ENCODE data around the gene HOXB13. TPM values are rescaled to one million over a fixed set of nuclear protein-coding genes. Genes with fewer than 3 reads are reported as not detected.

HOXB13 gene
- total RNA-seq, 2 donors from 2014 or later, result 39.4 to 88.0 TPM

DNA sequence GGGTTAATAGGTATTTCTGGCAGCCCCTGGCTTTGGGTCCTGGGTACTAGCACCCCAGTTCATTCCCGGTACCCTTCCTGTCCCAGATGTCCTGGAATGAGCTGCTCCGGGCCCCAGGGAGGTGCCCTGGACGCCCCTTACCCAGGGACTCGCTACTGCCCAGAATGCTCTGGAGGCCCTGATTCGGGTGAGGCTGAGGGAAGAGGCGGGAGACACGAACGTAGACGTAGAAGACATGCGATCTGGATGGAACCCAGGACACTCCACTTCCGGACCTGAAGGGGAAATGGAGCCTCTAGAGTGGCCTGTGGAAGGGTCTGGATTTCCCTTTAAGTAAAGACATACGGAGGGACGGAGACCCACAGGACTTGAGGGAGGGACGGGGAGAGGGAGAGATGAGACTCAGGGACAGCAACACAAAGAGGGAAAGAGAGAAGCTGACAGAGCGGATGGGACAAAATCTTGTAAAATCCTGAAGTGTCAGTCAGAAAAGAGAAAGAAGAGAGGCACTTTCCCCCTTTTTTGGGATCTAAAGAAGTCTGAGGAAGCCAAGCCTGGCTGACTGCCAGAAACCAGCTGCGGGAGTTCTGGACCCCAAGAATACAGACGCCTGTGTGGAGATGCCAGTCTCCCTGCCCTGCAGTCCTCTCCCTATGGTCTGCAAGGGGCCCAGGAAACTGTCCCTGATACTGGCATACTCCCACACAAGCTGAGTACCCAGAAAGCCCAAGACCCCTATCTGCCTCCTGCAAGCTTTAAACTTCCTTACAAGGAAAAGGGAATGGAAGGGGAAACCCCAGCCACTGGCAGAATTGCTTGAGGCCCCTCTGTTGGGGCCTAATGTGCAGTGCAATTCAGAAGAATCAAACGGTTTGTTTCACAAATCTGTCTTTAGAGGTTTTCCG is 1.0 kb upstream of the HOXB13 start:
- intact Hi-C loops (cut with DNase I, micrococcal nuclease), result loop anchor here in 1 of 2 donors (5.0 kb wide), 1 partner anchor 63 kb away; no protein-coding TSS in a partner anchor
- DNase-seq, result peak; percentile 48
- peak; percentile 31 for ATAC-seq

GRCh38 chr17:48727415-48728175 is 955 bp downstream of the HOXB13 start:
- no peak for DNase-seq
- intact Hi-C loops (cut with DNase I, micrococcal nuclease), result loop anchor here in 1 of 2 donors (5.0 kb wide), 1 partner anchor 65 kb away; no protein-coding TSS in a partner anchor
- peak; percentile 14 for ATAC-seq

DNA sequence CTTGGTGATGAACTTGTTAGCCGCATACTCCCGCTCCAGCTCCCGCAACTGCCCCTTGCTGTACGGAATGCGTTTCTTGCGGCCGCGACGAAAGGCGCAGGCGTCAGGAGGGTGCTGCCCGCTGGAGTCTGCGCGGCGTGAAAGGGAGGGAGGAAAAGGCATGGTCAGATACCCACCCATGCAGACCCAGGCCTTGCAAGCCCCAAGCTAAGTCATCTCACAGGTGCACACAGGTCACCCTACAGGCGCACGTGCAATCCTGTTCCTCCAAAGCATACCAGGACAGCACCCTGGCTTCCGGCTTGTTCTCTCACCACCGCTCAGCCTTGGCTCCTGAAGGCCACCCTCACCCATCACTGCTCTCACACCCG is 1.6 kb downstream of the HOXB13 start:
- intact Hi-C loops (cut with DNase I, micrococcal nuclease), result loop anchor here in 1 of 2 donors (5.0 kb wide), 1 partner anchor 65 kb away; no protein-coding TSS in a partner anchor
- DNase-seq, result peak; percentile 38 to 65
- peak; percentile 11 for ATAC-seq

DNA sequence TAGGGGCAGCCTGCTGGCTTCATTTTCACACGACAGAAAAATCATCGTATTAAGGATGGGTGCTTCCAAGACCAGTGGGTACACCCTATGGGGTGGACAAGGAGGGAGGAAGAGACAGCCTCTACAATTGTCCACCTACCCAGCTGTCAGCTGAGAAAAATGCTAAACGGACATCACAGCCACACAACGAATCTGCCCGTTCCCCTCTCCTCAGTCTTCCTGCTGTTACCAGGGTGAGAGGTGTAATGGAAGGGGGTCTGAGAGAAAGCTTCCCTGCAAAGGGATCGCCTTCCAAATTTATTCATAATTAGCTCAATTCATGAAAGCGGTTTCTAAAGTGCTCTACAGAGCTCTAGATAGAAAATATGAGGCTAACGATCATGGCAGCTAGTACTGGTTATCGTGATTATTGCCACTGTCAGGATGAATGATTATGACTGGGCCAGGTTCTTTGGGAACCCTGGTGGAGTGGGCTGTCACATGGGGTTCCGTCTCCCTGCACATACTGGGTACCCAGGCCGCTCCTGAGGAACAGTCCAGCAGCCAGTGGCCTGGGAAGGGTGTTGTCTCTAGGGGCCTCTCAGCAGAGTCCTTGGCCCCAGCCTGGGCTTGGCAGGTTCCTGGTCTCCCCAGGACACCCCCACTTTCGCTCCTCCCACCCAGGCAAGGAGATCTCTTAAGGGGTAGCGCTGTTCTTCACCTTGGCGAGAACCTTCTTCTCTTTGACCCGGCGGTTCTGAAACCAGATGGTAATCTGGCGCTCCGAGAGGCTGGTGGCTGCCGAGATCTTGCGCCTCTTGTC is 2.2 kb downstream of the HOXB13 start:
- DNase-seq, result peak in 1 of 2 donors; percentile 66
- intact Hi-C loops (cut with DNase I, micrococcal nuclease), result loop anchor here in 1 of 2 donors (5.0 kb wide), 1 partner anchor 66 kb away; no protein-coding TSS in a partner anchor
- no peak for ATAC-seq

DNA sequence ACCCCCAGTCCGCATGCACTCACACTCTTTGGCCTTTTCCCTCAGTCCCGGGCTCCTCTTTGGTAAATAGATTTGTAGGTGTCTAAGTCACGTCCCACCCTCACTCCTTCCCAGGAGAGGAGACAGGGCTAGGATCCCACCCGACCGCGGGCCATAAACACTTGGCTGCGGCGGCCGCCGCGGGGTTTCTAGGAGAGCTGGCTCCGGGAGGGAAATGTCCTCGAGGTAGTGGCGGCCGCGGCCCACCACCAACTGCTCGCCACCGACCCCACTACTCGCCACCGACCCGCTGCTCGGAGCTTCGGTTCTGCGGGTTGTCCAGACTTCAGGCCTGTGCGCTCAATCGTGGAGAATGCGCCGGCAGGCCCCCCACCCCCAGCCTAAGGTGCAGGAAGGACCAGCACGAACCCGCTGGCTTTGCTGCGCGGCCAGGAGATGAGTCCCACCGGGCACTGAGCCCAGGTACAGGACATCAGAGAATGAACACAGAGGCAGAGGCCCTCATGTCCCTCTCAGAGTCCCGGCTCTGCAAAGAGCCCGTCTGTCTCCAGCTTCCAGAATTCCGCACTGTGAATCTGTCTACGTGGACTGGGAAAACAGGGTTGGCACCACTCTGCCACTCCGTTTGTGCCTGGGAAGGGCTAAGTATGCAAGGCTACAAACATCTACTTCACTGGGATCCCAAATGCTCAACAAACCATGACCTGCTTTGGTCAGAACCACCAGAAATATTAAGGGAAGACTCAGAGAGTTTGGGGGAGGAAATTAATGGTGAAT is 3.1 kb downstream of the HOXB13 start:
- DNase-seq (no peak), ATAC-seq (no peak)
- intact Hi-C loops (cut with DNase I, micrococcal nuclease), result loop anchor here in 1 of 2 donors (5.0 kb wide), 1 partner anchor 67 kb away; no protein-coding TSS in a partner anchor

DNA sequence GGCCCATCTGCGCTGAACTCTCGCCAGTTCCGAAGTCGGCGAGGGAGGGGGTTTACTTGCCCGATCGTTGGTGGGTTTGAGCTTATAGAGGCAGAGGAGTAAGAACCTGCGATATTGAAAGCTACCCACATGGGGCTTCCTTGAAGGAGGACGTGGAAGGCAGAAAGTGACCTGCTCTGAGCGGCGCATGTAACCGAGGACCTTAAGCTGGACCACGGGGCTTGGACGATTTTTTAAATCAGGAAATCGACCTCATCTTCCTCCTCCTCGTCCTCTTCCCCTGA is 3.6 kb downstream of the HOXB13 start:
- intact Hi-C loops (cut with DNase I, micrococcal nuclease), result loop anchor here in 1 of 2 donors (5.0 kb wide), 1 partner anchor 67 kb away; no protein-coding TSS in a partner anchor
- no peak for ATAC-seq
- no peak for DNase-seq

DNA sequence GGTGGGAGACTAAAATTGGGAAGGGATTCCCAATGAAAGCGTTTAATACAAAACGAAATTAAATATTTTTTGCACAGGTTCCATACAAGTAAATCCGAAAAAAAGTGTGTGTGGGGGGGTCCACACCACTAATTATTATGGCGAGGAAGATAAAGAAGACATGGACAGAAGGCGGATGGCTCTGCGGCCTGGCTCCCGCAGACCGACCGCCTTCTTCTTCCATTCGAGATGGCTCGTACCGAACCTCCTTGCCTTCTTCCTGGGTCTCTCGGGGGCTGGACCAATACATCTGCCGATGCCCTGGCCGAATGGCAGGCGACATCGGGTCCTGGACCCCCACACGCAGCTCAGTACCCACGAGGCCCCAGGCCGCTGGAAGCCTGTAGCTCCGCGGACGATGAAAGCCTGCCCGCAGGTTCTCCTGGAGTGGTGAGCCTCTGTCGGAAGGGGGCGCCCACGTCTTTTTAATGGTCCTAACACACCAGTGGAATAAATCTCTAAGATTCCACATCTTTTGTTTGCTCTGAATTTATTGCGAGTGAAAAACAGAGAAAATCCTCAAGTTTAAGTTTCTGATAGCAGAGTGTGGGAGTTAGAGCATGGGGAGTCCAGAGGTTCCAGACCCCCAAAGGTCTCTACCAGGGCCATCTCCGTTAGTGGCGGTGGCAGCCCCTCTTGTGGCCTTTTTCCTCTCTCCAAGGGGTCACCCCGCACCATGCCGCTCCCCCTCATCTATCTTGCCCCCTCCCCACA is 4.1 kb downstream of the HOXB13 start:
- intact Hi-C loops (cut with DNase I, micrococcal nuclease), result loop anchor here in 1 of 2 donors (5.0 kb wide), 1 partner anchor 68 kb away; no protein-coding TSS in a partner anchor
- peak; percentile 89 to 97 for DNase-seq
- peak; percentile 33 for ATAC-seq

DNA sequence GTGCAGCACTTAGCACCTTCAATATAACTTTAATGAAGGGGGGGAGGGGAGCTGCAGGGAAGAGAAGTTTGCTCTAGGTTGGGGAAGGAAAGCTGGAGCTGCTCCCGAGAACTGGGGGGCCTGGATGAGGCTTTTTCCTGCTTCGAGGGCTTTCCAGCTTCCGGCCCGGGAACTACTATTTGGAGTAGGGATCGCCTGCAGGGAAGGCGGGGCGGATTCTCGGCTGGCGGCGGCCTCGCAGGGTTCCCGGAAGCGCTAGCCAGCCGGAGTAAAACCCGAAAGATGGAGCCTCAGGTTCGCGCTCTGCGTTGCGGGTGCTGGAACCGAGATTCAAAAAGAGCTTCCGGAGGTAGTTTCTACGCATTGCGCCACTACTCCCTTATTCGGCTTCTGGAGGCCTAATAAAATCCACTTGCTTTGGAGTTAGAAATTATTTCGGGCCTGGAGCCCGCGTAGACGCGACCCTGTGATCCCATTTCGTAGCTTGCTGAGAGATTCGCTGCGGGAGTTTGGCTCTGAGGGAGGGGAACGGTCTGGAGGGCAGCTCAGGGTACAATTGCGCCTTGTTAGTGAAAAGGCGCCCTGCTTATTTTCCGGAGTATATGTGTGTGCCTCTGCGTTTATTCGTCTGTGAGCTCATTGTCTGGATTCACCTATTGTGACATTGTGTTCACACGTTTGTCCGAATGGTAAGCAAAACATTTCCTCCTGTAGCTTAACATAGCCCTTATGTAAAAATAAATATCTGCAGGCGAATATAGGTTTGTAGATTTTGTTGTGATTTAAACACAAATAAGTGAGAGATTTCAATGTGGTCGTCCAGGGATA is 4.9 kb downstream of the HOXB13 start:
- DNase-seq (peak; percentile 47 to 72), ATAC-seq (peak; percentile 25)
- intact Hi-C loops (cut with DNase I, micrococcal nuclease), result no loop called here

- peak; percentile 11 for ATAC-seq
- intact Hi-C loops (cut with DNase I, micrococcal nuclease), result no loop called here
- peak; percentile 70 to 74 for DNase-seq
Observed at GRCh38 chr17:48722915-48723422, 5.6 kb downstream of the HOXB13 start, which contains the start of gene PRAC2. PRAC2 (plus strand) TSS chr17:48723185; CDS start chr17:48724411, 1,226 bp downstream.

DNA sequence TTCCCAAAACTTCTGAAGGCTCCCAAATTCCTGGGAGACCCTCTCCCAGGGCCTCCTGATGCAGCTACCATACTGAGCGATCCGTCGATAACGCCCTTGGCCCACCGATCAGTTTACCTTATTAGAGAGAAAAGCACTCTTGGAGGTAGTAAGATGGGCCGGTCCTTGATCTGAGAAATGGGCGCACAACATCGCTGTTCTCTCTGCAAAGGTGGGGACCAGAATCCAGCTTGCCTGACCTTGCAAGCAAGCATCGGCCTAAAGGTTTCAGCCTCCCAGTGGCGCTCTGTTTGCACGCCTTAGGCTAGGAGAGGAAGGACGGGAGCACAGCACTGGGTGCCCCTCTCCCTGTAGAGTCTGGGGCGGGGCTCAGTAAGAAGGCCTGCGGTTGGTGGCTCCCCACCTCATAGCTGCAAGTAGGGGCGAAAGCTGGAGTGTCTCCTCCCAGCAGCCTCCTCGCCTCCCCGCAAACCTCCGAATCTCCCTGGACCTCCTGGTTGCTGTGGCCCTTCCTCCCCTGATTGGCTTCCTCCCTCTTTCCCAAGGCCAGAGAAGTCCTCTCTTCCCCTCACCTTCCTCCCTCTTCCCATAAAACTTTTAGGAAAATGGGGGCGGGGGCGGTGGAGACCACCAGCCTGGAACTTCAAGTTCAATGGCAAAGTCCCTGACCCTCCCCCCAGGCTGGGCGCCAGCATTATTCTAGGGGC is 6.2 kb downstream of the HOXB13 start, which contains the start of gene PRAC1:
Gene PRAC1 (minus strand): TSS at position 318 of the 707 bp plus-strand sequence. CDS start 126 bp downstream, at position 192.
- DNase-seq, result peak; percentile 87 to 93
- ATAC-seq, result peak; percentile 66
- intact Hi-C loops (cut with DNase I, micrococcal nuclease), result no loop called here

- ATAC-seq (peak; percentile 10), DNase-seq (peak; percentile 36 to 52)
- intact Hi-C loops (cut with DNase I, micrococcal nuclease), result no loop called here
Observed at GRCh38 chr17:48721009-48721402, 7.5 kb downstream of the HOXB13 start.

GRCh38 chr17:48720266-48721008 is 8.1 kb downstream of the HOXB13 start:
- intact Hi-C loops (cut with DNase I, micrococcal nuclease), result no loop called here
- ATAC-seq, result peak; percentile 11
- peak in 1 of 2 donors; percentile 45 for DNase-seq

- intact Hi-C loops (cut with DNase I, micrococcal nuclease), result no loop called here
- ATAC-seq (peak; percentile 6), DNase-seq (peak in 1 of 2 donors; percentile 57)
Observed at GRCh38 chr17:48719642-48720265, 8.8 kb downstream of the HOXB13 start.

Data from left colon (tissue), 2 donors.